CD4-positive, alpha-beta T cell treated with Interleukin-17A for 1 hour (primary cell): ENCODE data around the gene AGA.

ENCODE experiments used
- DNase-seq: peaks from one replicate; pipeline ENCODE4 v3.0.0-alpha.2; 2020

The AGA gene

GRCh38 chr4:177384856-177385397 lies 57.3 kb downstream of the AGA start:
- no peak for DNase-seq

GRCh38 chr4:177381762-177382310 lies 60.4 kb downstream of the AGA start:
- DNase-seq: no peak
